ENCODE data around the gene CDH13. TPM values are rescaled to one million over a fixed set of nuclear protein-coding genes. Genes with fewer than 3 reads are reported as not detected.

CDH13 gene
- total and polyA plus RNA-seq, 7 donors = 6.1 to 30.7 (median 22.8) TPM

DNA sequence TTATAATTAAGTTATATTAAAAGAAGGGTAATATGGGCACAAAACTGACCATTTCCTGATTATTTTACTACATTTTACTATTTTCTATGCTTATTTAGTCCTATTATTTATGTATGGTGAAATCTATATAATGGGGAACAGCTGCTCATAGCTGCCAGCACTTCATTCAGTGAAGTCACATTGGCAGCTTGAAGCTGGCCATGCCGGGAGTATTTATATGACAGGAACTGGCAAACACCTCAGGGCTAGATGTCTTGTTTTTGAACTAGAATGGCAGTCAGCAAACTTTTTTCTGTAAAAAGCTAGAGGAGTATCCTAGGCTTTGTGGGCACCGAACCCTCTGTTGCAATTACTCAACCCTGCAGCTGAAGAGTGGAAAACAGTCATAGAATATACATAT lies 104.1 kb downstream of the CDH13 start:
- intact Hi-C loops (cut with DNase I) = loop anchor here in 1 of 2 donors (1.0 kb wide), 1 partner anchor 31 kb away; no protein-coding TSS in a partner anchor
- H3K9me3 ChIP-seq = peaks cover 12% of the 10 kb centered on the region
- ATAC-seq (no peak), DNase-seq (no peak)
- WGBS, 3 donors = 52 to 60% (median 59%) methylated on average over 2 of the region's 2 CpGs
- H3K27me3 ChIP-seq (ENCODE audit: insufficient read depth in 3 of 3, low read length in 2 of 3) = no peaks in the 10 kb centered on the region
- H3K36me3 ChIP-seq (ENCODE audit: insufficient read depth in 1 of 2, low read depth in 1 of 2) = no peaks in the 10 kb centered on the region
- no peak overlapping the region for H3K4me3 ChIP-seq
- TF ChIP-seq, protein P1, sequence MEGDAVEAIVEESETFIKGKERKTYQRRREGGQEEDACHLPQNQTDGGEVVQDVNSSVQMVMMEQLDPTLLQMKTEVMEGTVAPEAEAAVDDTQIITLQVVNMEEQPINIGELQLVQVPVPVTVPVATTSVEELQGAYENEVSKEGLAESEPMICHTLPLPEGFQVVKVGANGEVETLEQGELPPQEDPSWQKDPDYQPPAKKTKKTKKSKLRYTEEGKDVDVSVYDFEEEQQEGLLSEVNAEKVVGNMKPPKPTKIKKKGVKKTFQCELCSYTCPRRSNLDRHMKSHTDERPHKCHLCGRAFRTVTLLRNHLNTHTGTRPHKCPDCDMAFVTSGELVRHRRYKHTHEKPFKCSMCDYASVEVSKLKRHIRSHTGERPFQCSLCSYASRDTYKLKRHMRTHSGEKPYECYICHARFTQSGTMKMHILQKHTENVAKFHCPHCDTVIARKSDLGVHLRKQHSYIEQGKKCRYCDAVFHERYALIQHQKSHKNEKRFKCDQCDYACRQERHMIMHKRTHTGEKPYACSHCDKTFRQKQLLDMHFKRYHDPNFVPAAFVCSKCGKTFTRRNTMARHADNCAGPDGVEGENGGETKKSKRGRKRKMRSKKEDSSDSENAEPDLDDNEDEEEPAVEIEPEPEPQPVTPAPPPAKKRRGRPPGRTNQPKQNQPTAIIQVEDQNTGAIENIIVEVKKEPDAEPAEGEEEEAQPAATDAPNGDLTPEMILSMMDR (IDR thresholded peaks at IDR 0.05) = no peak
- no peak overlapping the region for H3K27ac ChIP-seq
- peaks cover 39% of the 10 kb centered on the region for H3K4me1 ChIP-seq

DNA sequence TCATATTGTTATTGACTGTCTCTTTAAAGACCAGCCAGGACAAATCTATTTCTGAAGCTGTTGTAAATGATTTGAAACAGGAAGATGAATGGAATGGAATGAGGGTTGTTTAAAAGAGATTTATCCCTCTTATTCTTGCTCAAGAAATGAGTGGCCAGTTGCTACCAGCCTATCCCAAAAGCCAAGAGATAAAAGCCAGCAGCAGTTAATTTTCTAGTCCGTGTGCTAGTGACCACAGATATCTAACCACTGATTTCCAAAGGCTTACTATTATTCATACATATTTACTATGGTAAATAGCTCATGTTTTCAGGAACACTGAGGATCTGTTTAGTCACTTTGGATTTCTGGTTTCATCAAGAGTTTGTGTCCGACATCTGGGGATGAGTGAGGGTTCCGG lies 105.7 kb downstream of the CDH13 start:
- Histone ChIP-seq H3K36me3 (ENCODE audit: insufficient read depth in 1 of 2, low read depth in 1 of 2) (no peaks in the 10 kb centered on the region), H3K9me3 (peaks cover 12% of the 10 kb centered on the region), H3K27ac (peak overlapping the region; percentile 91), H3K4me3 (no peak overlapping the region), H3K27me3 (ENCODE audit: insufficient read depth in 3 of 3, low read length in 2 of 3) (no peaks in the 10 kb centered on the region), H3K4me1 (peaks cover 53% of the 10 kb centered on the region)
- ATAC-seq (no peak), DNase-seq (no peak)
- TF ChIP-seq, protein P1 (IDR thresholded peaks at IDR 0.05) = no peak
- 66 to 82% (median 76%) methylated on average over 3 of the region's 3 CpGs for WGBS, 3 donors
- intact Hi-C loops (cut with DNase I) = no loop called here

DNA sequence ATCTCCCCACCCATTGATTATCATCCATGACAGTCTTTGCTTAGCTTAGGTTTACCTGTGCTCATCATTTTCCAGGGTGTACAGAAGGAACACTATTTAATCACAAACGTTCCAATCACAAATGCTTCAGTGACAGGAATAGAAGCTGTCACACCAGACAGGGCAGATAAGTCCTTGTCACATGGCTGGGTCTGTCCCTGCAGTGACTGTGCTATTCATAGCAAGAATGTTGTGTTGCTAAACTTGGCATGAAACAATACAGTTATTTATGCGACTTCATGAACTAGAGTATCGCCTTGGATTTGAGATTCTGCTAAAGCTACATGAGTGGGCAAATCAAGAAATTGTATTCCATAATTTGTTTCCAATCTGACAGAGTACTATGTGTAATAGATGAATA lies 108.4 kb downstream of the CDH13 start:
- peak; percentile 96 to 98 (median 96) for ATAC-seq
- Histone ChIP-seq H3K27ac (peak overlapping the region; percentile 91), H3K27me3 (ENCODE audit: insufficient read depth in 3 of 3, low read length in 2 of 3) (no peaks in the 10 kb centered on the region), H3K36me3 (ENCODE audit: insufficient read depth in 1 of 2, low read depth in 1 of 2) (no peaks in the 10 kb centered on the region), H3K9me3 (no peaks in the 10 kb centered on the region), H3K4me1 (peaks cover 73% of the 10 kb centered on the region), H3K4me3 (peak overlapping the region; percentile 52)
- WGBS, 3 donors = 8 to 11% (median 10%) methylated on average over 3 of the region's 3 CpGs
- peak; percentile 20 to 66 for DNase-seq
- intact Hi-C loops (cut with DNase I) = loop anchor here in 1 of 2 donors (5.0 kb wide), 2 partner anchors 73 to 98 kb away; no protein-coding TSS in a partner anchor
- TF ChIP-seq, protein P1 (IDR thresholded peaks at IDR 0.05) = no peak

DNA sequence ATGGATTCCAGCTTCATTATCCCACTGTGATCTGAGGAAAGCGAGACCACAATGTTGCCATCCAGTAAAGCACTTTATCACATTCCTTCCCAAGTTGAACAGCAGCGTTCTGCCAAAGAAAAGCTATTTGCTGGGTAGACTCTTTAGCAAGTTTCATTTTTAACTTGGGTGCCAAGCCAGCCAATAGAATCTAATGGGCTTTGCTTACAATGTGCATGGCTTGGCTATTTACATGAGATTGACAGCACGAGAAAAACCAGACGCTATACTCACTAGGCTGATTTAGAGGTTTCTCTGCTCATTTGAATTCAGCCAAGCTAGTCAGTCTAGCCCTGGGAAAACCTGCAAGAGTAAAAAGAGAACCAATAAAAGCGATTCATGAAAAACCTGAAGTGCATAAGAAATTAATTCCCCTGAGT lies 108.9 kb downstream of the CDH13 start:
- peak overlapping the region; percentile 91 for H3K27ac ChIP-seq
- H3K4me1 ChIP-seq = peaks cover 73% of the 10 kb centered on the region
- 24 to 35% (median 26%) methylated on average over 5 of the region's 5 CpGs for WGBS, 3 donors

More for the DNA sequence above, 108.9 kb downstream of the CDH13 start:
- ATAC-seq (peak; percentile 37 to 71 (median 70)), DNase-seq (no peak)
- Histone ChIP-seq H3K9me3 (no peaks in the 10 kb centered on the region), H3K4me3 (peak overlapping the region; percentile 52), H3K27me3 (ENCODE audit: insufficient read depth in 3 of 3, low read length in 2 of 3) (no peaks in the 10 kb centered on the region), H3K36me3 (ENCODE audit: insufficient read depth in 1 of 2, low read depth in 1 of 2) (no peaks in the 10 kb centered on the region)
- TF ChIP-seq, protein P1 (IDR thresholded peaks at IDR 0.05) = no peak
- intact Hi-C loops (cut with DNase I) = loop anchor here in 1 of 2 donors (5.0 kb wide), 2 partner anchors 73 to 98 kb away; no protein-coding TSS in a partner anchor

All from psoas muscle (tissue), 8 donors.